Hepatocyte (in vitro differentiated cells): ENCODE results near the gene FNDC7.

Experiments used
- CTCF ChIP-seq: fragments of 200-600 bp; sonication (generic); IDR thresholded peaks from 2 replicates; pipeline ENCODE4 v1.5.1; 2016; ENCODE audit warnings: antibody characterized with exemption, mild to moderate bottlenecking; ENCODE audit not compliant: poor library complexity
- EZH2 ChIP-seq: fragments of 200-600 bp; sonication (generic); IDR thresholded peaks from 2 replicates; pipeline ENCODE4 v1.6.1; 2016; ENCODE audit warnings: antibody characterized with exemption, mild to moderate bottlenecking, borderline replicate concordance

GRCh38 chr1:108703939-108704338, 8.8 kb upstream of the FNDC7 start:
- no peak for TF ChIP-seq EZH2
- TF ChIP-seq CTCF = no peak
